Muscle of leg (tissue), 11 donors: ENCODE results near the gene ANKRD27. TPM values are rescaled to one million over a fixed set of nuclear protein-coding genes. Genes with fewer than 3 reads are reported as not detected.

ENCODE experiments used
- DNase-seq: peaks from one replicate; pipeline ENCODE4 v3.0.0; 2013
- H3K27ac ChIP-seq: one replicate; pipeline ENCODE4 v1.5.1; 2013; ENCODE audit warnings: mild to moderate bottlenecking, low read length, control low read depth
- H3K27me3 ChIP-seq: one replicate; pipeline ENCODE4 v1.6.1; 2013; ENCODE audit warnings: low read length; ENCODE audit not compliant: control insufficient read depth, insufficient read depth
- H3K36me3 ChIP-seq: one replicate; pipeline ENCODE4 v1.6.1; 2013; ENCODE audit warnings: low read length; ENCODE audit not compliant: control insufficient read depth, insufficient read depth
- H3K4me1 ChIP-seq: one replicate; pipeline ENCODE4 v1.6.1; 2013; ENCODE audit warnings: low read length; ENCODE audit not compliant: control insufficient read depth, insufficient read depth
- H3K4me3 ChIP-seq: one replicate; pipeline ENCODE4 v1.5.1; 2013; ENCODE audit warnings: low read length, control low read depth
- H3K9me3 ChIP-seq: replicated peaks from 2 replicates; pipeline ENCODE4 v1.6.1; 2013; ENCODE audit warnings: low read depth, low read length; ENCODE audit not compliant: control insufficient read depth
- WGBS: methylation state at CpG from one replicate; pipeline ENCODE4 v1.1.5; 2013; ENCODE audit warnings: missing lambda C conversion rate; ENCODE audit not compliant: insufficient coverage; 5-methylcytosine and 5-hydroxymethylcytosine counted together
- polyA plus RNA-seq, 8 donors: library from polyadenylated mRNA; unstranded; fragments of 120-200 nt; gene quantifications; one replicate each; pipeline versions ENCODE4 v1.2.1 to v1.2.3, GENCODE V29; 2013; ENCODE audit warnings: inconsistent platforms in 1 of 8, low replicate concordance in 1 of 8; ENCODE audit not compliant: insufficient read length in 8 of 8, insufficient read depth in 1 of 8
- total RNA-seq: library from RNA; stranded (reverse); fragments of 120-200 nt; gene quantifications from one replicate; pipeline ENCODE4 v1.2.4, GENCODE V29; 2013

The ANKRD27 gene
- total and polyA plus RNA-seq, 9 donors: 9.6 to 18.3 (median 11.6) TPM

- WGBS: 3% methylated on average over 80 of the region's 93 CpGs
- DNase-seq: peak; percentile 86
- Histone ChIP-seq H3K27me3 (no peaks in the 10 kb centered on the region), H3K4me1 (peaks cover 22% of the 10 kb centered on the region), H3K4me3 (peak overlapping the region; percentile 61), H3K36me3 (peaks cover 3% of the 10 kb centered on the region), H3K9me3 (peaks cover 2% of the 10 kb centered on the region), H3K27ac (peak overlapping the region; percentile 82)
These were observed 17.2 kb upstream of the ANKRD27 start for GRCh38 chr19:32691952-32692726.

DNA sequence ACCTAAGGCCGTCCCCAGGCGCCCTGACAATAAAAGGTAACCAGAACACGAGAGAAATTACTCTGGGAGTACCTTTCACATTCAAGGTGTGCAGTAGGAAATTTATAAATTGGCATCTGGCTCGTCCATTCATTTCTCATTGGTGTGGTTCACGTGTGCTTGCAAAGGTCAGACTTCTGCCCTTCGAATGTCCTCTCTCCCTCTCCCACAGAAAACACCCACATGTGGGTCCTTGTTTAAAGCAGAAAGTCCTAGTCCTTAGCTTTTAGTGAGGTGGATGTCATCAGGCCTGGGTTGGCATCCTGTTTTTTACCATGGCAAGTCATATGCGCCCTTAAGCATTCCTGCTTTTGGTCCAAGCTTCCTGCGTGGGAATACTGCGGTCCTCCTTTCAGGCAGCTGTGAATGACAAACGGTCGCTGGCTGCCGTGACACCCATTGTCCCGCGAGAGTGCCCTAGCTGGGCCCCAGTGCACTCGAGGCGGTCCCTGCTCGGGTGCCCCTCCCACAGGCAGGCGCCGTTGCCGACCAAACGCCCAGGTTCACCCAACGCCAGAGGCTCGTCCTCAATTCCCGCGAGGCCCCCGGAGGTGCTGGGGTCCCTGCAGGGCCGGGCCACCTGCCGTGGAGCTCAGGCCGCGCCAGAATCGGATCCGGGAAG, 16.4 kb upstream of the ANKRD27 start, which contains the start of gene NUDT19:
TSS of gene NUDT19 (plus strand) at position 531 of the 661 bp plus-strand sequence. CDS start 140 bp downstream, outside the sequence.
- 1% methylated on average over 26 of the region's 32 CpGs for WGBS
- Histone ChIP-seq H3K27ac (peak within 1 kb of the TSS; percentile 82), H3K9me3 (peaks cover 2% of the 10 kb centered on the region), H3K4me1 (peaks cover 22% of the 10 kb centered on the region), H3K27me3 (no peaks in the 10 kb centered on the region), H3K36me3 (peaks cover 3% of the 10 kb centered on the region), H3K4me3 (peak within 1 kb of the TSS; percentile 61)
- peak; percentile 86 for DNase-seq

DNA sequence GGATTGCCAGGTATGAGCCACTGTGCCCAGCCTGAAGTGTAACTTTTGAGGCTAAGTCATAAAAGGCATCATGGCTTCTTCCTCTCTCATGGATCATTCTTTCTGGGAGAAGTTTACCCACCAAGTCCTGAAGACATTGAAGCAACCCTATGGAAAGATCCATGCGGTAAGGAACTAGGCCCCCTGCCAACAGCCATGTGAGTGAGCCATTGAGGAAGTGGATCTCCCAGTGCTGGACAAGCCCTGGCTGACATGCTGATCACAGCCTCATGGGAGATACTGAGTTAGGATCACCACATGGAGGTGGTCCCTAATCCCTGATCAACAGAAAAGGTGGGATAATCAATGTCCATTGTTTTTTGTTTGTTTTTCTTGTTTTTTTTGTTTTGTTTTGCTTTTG, 13.3 kb upstream of the ANKRD27 start:
- Histone ChIP-seq H3K27me3 (no peaks in the 10 kb centered on the region), H3K9me3 (peaks cover 1% of the 10 kb centered on the region), H3K4me1 (peaks cover 16% of the 10 kb centered on the region), H3K36me3 (no peaks in the 10 kb centered on the region), H3K27ac (no peak overlapping the region), H3K4me3 (no peak overlapping the region)
- 71% methylated on average over 1 of the region's 1 CpG for WGBS
- peak; percentile 57 for DNase-seq

DNA sequence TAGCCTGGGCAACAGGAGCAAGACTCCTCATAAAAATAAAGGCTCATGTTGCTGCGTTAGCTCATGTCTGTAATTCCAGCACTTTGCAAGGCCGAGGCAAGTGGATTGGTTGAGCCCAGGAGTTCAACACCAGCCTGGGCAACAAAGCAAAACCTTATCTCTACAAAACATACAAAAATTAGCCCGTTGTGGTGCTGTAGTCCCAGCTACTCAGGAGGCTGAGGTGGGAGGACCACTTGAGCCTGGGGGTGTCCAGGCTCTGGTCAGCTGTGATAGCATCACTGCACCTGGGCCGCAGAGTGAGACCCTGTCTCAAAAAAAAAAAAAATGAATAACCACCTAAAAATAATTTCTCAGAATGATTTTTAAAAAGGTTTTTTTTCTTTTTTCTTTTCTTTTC, 12.7 kb upstream of the ANKRD27 start:
- Histone ChIP-seq H3K27me3 (no peaks in the 10 kb centered on the region), H3K4me1 (peaks cover 10% of the 10 kb centered on the region), H3K4me3 (no peak overlapping the region), H3K9me3 (no peaks in the 10 kb centered on the region), H3K27ac (no peak overlapping the region), H3K36me3 (no peaks in the 10 kb centered on the region)
- DNase-seq: no peak
- WGBS: 100% methylated on average over 1 of the region's 4 CpGs

DNA sequence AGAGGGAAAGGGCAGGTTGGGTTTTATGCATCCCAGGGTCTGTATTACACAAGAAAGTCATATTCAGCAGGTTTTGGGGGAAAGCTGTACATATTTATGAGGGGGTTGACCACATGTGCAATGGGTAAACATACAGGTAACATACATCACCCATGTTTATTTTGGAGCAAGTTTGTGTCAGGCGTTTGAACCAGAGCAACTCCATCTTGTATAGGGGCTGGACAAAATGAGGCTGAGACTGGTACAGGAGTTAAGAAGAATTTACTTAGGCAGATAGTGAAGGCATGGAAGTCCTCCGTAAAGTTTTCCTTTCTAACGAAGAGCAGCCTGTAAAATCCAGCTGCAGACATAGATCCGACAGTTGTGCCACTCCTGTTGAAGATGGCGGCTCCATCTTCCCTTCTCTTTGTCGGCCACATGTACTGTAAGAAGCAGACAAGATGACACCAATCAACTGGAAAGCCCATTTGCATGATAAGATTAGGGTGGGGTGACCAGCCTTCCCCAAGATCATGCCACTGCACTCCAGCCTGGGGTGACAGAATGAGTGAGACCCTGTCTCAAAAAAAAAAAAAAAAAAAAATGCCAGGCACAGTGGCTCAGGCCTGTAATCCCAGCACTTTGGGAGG, 12.0 kb upstream of the ANKRD27 start:
- no peaks in the 10 kb centered on the region for H3K27me3 ChIP-seq
- H3K9me3 ChIP-seq: no peaks in the 10 kb centered on the region
- no peak overlapping the region for H3K27ac ChIP-seq
- 85% methylated on average over 5 of the region's 6 CpGs for WGBS
- H3K36me3 ChIP-seq: no peaks in the 10 kb centered on the region
- H3K4me1 ChIP-seq: peaks cover 6% of the 10 kb centered on the region
- H3K4me3 ChIP-seq: no peak overlapping the region
- no peak for DNase-seq

GRCh38 chr19:32682317-32682716, 7.3 kb upstream of the ANKRD27 start:
- no peaks in the 10 kb centered on the region for H3K36me3 ChIP-seq
- H3K27ac ChIP-seq: no peak overlapping the region
- DNase-seq: no peak

GRCh38 chr19:32680986-32681385, 6.0 kb upstream of the ANKRD27 start:
- DNase-seq: no peak
- Histone ChIP-seq H3K9me3 (no peaks in the 10 kb centered on the region), H3K27me3 (peaks cover 39% of the 10 kb centered on the region), H3K27ac (no peak overlapping the region), H3K36me3 (no peaks in the 10 kb centered on the region), H3K4me1 (peaks cover 15% of the 10 kb centered on the region), H3K4me3 (no peak overlapping the region)
- no CpG with 5 or more reads among the region's 2 CpGs for WGBS

More at GRCh38 chr19:32682317-32682716, 7.3 kb upstream of the ANKRD27 start:
- no peak overlapping the region for H3K4me3 ChIP-seq
- 90% methylated on average over 3 of the region's 4 CpGs for WGBS
- no peaks in the 10 kb centered on the region for H3K9me3 ChIP-seq
- H3K4me1 ChIP-seq: peaks cover 6% of the 10 kb centered on the region
- peaks cover 26% of the 10 kb centered on the region for H3K27me3 ChIP-seq

DNA sequence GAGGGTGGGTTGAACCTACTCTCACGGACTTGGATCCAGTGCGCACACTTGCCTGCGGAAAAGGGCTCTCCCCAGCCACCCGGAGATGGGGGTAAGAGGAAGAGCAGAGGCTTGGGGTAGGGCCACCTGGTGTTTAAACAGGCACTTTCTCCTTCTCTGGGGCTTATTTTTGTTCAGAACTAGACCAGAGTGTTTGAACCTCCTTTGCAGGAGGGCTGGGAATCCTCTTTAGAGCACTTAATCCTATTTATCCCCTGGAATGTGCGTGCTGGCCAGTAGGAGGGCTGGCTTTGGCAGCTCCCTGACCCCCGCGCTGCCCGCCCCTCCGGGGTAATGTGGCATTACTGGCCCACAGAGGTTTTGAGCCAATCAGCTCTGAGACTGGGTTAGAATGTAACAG, 2.7 kb upstream of the ANKRD27 start:
- H3K36me3 ChIP-seq: no peaks in the 10 kb centered on the region
- no peaks in the 10 kb centered on the region for H3K9me3 ChIP-seq
- DNase-seq: peak; percentile 44

DNA sequence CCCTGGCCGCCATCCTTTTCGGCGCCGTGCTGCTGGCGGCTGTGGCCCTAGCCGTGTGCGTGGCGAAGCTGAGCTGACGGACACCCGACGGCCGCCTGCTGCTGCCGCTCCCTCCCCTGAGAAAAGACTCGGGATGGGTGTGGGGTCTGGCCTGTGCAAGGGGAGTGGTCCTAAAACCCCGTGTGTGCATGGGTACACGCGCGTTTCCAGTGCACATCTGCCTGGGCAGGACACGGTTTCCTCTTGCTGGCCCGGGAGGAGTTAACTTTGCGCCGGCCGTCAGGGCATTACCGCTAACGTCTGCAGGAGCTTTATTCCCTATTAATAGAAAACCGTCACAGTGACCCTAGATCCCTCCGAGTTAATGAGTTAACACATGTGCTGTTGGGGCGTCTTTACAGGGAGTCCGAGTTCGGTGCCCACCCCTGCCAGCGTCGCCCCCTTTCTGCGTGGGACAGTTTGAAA, 1.9 kb upstream of the ANKRD27 start:
- H3K27ac ChIP-seq: no peak overlapping the region
- no peak for DNase-seq
- H3K36me3 ChIP-seq: no peaks in the 10 kb centered on the region
- H3K4me3 ChIP-seq: no peak overlapping the region
- peaks cover 47% of the 10 kb centered on the region for H3K27me3 ChIP-seq
- 2% methylated on average over 18 of the region's 33 CpGs for WGBS
- no peaks in the 10 kb centered on the region for H3K9me3 ChIP-seq
- peaks cover 36% of the 10 kb centered on the region for H3K4me1 ChIP-seq

More for the DNA sequence above, 2.7 kb upstream of the ANKRD27 start:
- H3K4me3 ChIP-seq: no peak overlapping the region
- H3K27ac ChIP-seq: no peak overlapping the region
- H3K27me3 ChIP-seq: peaks cover 47% of the 10 kb centered on the region
- H3K4me1 ChIP-seq: peaks cover 36% of the 10 kb centered on the region
- WGBS: no CpG with 5 or more reads among the region's 9 CpGs
